GM18505 (cell line): Measurements from ENCODE around the gene CCDC12.

ENCODE experiments used
- ATAC-seq: cut with Tn5 transposase; IDR thresholded peaks from one replicate; pipeline ENCODE4 v1.9.1; 2021; ENCODE audit not compliant: unreplicated experiment
- POLR2A ChIP-seq: IDR thresholded peaks from 4 replicates; pipeline ENCODE4 v1.6.1; 2011; ENCODE audit warnings: borderline replicate concordance; ENCODE audit not compliant: insufficient read depth, insufficient read length; ENCODE audit errors: extremely low read depth

The CCDC12 gene

DNA sequence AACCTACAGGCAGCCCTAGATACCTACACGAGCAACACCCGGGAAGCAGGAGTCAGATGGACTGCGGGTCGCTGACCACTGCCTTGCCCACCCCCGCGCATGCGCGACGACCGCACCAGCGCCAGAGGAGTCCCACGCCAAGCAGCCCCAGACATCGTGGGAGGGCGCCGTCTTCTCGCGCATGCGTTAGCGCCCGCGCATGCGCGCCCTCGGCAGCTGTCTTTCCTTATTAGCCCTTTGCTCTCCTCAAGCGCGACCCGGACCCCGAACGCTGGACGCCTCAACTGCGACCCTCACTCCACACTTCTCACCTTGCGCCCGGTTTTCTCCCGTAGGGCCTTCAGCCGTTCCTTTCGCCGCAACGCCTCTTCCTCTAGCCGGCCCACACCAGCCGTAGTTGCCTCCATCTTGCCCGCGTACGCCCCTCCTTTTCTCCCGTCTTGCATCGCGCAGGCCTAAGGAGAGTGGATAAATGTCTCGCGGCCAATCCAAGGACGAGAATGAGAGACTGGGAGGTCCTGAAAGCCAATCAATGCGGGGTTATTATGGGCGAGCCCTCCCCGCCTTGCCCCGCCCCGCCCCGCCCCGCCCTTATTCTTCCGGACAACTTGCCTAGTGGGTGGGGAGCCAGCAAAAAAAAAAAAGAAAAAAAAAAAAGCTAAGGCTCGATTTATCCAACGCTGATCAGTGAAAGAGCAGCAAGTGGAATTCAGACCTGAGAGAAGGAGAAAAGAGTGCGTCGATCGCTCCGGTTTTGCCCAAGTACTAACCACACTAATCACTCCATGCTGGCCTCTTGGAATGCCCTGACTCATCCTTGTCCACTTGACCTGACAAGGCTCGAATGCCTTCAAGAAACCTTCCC, at the start of gene CCDC12:
TSS of gene CCDC12 (minus strand) at position 420 of the 865 bp plus-strand sequence. CDS start at position 407, 13 bp downstream.
- ATAC-seq: peak; percentile 52
- peak; percentile 87 for TF ChIP-seq POLR2A

DNA sequence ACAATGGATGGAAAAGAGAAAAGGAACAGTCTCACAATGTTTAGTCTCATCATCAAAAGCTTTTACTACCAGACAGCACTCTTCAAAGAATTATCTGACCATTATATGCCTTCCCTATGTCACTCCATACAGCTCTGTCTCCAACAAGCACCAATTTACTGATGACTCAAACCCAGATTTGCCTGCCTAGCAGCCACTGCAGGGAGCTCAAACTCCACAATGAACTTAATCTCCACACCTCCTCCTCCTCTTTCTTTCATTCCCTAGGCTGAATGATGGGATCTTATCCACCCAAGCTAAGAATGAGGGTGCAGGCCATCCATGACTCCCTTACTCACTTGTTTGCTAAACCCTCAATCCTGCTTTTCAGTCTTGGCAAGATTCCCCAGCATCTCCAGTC, 48.4 kb upstream of the CCDC12 start:
- ATAC-seq: no peak
- no peak for TF ChIP-seq POLR2A

DNA sequence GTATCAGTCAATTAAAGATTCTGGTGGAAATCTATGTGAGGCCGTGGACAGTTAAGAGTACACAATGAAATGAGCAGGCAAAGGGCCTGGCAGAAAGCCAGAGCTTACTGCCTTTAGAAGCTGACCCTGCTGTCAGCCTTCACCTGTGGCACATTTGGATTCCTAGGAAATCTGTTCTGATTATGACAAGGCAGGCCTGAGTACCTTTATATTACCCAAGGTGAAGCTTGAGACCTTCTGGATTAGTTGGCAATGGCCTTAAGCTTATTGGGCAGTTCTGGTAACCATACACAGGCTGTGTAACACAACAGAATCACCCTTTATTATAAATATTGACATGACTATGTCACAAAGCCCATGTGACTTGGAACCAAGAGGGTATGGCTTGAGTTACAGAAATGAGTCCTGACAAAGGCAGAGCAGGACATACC, 46.1 kb upstream of the CCDC12 start:
- TF ChIP-seq POLR2A: no peak
- no peak for ATAC-seq

DNA sequence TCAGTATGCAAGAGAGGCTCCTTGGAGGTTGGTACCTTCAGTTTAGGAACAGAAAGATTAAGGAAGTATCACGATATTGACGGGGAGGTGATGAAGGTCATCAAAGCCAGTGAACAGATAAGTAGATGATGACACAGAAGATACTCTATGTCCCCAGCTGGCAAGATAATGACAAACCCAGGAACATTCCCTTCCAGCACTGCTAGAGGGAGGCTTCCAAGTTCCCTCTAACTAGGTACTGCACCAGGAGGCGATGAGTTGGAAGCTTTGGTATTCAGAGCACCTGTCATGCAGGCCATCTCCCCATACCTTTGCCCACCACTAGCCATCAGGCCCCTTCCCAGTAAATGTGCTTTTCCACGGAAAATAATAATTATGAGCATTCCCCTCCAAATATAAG, 43.8 kb upstream of the CCDC12 start:
- ATAC-seq: no peak
- TF ChIP-seq POLR2A: no peak

DNA sequence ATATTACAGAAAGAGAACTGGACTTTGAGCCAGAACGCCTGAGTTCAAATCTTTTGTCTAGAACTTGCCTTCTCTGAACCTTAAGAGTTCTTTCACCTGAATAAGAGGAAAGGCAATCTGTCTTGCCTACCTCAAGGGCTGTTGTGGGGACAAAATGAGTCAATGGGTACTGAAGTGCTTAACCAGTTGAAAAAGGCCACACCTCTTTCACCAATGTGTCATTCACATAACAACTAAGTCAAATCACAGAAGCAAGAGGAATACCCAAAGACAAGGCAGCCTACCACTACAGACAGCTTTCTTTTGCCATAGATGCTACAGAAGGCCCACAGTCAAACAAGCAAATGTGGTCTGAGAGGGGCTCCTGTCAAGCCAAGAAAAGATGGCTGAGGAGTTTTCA, 42.7 kb upstream of the CCDC12 start:
- no peak for TF ChIP-seq POLR2A
- ATAC-seq: no peak

DNA sequence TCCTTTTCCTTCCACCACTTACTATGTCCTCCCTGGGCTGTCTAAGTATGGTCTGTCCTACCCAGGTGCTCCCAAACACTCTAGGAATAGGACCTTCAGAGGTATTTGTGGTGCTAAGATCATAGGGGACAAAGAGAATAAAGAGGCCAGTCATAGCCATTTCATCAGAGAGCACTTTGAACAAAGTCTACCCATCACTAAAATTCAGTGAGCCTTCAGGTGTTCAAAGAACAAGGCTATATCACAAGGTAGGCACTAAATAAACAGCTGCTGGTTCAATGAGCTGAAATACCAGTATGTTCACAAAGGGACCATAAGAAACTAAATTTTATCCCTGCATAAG, 41.7 kb upstream of the CCDC12 start:
- TF ChIP-seq POLR2A: no peak
- no peak for ATAC-seq

DNA sequence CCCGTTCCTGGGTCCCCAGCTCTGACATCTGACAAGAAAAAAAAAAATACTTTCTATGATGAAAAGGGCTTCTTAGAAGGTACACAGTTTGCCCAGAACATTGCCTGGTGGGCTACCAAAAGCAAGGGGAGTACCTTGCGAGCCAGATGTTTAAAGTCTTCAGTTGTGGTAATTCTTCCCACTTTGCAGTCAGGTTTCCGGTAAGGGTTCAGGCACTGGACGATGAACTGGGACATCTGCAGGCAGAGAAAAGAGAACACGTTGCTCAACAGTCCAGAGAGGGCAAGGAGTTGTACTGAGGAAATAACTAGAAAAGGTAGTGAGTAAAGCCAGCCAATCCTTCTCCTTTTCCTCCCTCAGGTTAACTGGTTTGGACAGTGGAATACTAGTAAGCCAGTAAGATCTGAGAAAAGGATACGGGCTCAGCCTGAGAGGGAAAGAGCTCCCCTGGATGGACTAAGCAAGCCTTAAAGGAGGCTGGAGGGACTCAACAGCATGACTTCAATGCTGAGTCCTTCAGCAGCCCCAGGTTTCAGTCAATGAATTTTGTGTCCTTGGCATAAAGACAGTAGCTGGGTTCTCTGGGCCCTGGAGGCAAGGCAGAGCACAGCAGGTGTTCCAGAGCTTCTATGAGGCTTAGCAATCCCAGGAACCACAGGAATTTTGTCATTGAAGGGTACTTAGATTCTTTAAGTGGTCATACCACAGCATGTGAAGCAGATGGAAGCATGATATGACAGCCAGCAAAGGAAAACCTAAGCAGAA, 41.1 kb upstream of the CCDC12 start:
- ATAC-seq: no peak

DNA sequence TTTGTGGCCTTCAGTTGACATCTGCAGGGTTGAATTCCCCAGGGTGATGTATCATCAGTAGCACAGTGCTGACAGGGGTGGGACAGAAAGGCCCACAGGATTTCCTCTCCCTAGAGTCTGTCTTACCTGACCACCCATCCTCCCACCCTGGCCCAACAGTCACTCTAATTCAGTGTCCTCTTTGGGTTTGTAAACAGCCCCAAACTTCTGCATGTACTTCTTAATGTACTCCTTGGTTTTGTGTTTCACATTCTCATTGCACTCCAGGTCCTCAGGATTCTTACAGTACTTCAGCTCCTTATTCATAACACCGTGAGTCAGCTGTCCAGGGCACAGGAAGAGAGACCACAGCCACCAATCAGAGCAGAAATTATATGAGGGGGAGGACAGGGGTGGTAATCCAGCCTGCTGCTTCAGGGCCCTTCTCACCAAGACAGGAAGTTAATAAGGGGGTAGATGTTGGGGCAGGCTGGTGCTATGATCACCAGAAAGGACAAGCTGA, 40.4 kb upstream of the CCDC12 start:
- no peak for TF ChIP-seq POLR2A
- ATAC-seq: peak; percentile 37

More for the DNA sequence above, 41.1 kb upstream of the CCDC12 start:
- no peak for TF ChIP-seq POLR2A

DNA sequence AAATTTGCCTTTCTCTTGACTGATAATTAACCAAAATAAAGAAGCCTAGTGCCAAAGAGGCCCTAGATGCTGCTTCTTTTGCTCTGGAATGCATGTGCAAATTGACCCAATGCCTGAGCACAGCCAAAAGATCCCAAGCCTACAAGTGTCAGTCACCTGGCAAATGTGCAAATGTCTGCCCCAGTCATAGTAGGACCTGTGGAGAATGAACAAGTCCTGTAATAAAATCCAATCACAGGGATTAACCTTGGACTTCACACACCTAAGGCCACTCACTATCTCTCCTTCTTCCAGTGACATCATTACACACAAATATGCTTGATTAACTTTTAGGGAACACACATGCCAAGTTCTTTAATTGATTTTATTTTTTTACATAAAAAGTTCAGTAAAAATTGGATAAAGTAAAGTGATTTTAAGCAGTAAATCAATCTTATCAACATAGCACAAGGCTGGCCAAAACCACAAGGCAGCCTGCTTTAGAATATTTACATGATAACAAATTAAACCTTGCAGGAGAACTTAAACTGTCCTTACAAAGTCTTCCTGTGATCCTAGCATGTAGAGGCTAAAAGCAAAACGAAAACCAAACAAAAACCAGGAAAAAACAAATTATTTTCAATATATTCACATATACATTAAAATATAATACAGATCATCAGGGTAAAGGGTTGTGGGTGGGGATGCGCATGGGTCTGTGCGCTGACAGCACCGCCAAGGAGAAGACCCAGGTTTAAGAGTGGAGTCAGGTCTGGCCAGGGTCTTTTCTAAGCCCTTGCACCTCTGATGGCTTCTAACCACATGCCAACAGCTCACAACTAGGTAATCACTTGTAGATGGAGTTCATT, 39.8 kb upstream of the CCDC12 start:
- ATAC-seq: no peak
- TF ChIP-seq POLR2A: no peak

DNA sequence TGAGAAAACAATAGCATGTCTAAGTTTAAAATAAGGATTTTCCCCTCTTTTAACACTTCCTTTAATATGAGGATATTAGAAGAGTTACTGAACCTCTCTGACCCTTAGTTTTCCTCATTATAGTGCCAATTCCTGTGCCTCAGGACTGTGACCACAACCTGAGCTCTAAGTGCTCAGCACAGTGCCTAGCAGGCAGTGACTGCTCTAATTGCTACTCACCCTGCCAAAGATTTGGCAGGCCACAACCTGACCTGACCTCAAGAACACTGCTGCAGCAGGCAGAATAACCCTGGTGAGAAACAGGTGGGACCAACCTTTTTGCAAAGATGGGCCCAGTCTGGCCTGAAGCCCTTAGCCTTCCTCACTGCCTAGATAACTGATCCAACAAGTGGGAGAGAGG, 38.6 kb upstream of the CCDC12 start:
- no peak for ATAC-seq
- TF ChIP-seq POLR2A: no peak

DNA sequence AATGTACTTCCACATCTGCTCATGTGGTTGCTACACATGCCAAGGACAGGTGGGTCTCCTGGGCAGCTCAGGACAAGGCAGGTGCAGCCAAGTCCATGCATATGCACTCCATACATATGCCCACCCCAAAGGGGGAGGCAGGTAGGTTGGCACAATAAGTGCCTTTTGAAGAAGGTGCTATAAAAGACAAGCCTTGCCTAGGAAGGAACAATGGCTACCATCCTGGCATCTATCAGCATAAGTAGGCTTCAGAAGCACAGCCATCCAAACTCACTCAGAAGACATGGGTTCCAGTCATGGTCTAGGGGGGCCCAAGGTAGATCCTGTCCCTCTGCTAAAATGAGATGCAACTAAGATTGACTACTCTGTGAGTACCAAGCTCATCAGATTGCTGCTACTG, 37.5 kb upstream of the CCDC12 start:
- ATAC-seq: no peak
- TF ChIP-seq POLR2A: no peak

DNA sequence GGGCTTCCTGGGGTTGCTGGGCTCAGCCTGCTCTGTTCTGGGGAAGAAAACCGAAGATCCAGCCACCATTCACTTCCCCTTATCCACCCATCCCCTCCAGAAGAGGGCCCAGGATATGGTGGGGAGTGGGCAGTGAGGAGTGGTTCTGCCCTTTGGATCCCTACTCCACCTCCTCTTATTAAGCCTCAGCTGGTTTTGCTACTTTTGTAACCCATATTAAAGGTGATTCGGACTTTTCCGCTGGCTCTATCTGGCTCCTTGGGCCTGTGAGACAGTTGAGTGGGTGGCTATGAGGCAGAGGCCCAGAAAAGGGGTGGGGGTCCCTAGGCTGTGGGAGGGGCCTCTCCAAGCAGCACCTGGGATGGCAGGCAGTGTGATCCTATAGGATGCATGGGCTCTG, 36.7 kb upstream of the CCDC12 start:
- no peak for TF ChIP-seq POLR2A
- no peak for ATAC-seq
